Superior temporal gyrus (tissue), 1 donor: ENCODE data around the gene ALDH16A1.
"Not testable (repeated sequence)": the region's sequence is repeated elsewhere in the genome, so short reads cannot be mapped to it uniquely, and the experiment has no call there.

Experiments used
- DNase-seq: peaks from one replicate; pipeline ENCODE4 v3.0.0-alpha.2; 2016; ENCODE audit errors: extremely low spot score

The ALDH16A1 gene

DNA sequence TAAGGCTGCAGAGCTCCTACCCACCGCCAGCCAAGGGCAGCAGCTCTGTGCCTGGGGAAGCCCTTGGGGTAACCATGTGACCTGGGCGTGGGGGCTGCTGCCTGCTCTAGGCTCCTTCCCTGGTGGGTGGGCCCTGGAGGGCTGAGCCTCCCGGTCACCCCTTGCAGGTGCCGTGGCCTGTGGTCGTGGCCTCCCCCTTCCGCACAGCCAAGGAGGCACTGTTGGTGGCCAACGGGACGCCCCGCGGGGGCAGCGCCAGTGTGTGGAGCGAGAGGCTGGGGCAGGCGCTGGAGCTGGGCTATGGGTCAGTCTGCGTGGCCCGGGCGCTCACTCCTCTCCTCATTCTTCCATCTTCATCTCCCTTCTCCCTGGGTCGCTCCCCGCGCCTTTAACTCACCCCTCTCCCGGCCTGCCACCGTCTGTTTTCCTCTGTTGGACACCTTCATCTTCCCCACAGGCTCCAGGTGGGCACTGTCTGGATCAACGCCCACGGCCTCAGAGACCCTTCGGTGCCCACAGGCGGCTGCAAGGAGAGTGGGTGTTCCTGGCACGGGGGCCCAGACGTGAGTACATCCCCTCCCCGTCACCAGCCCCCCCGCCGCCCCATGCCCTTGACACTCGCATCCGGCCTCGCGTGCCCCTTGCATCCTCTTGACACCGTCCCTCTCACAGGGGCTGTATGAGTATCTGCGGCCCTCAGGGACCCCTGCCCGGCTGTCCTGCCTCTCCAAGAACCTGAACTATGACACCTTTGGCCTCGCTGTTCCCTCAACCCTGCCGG, 11.1 kb downstream of the ALDH16A1 start:
- DNase-seq = no peak

DNA sequence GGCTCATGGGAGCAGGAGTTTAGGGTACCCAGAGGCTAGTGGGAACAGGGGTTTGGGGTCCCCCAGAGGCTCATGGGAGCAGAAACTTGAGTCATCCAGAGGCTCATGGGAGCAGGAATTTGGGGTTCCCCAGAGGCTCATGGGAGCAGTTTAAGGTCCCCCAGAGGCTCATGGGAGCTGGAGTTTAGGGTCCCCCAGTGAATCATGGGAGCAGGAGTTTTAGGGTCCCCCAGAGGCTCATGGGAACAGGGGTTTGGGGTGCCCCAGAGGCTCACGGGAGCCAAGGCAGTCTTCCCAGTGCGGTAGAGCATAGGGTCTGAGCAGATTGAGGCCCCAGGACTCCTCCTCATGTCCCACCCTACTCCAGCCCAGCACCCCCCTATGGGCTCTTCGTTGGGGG, 12.3 kb downstream of the ALDH16A1 start:
- DNase-seq = no peak

- no peak for DNase-seq
Measured at GRCh38 chr19:49468199-49468598, 15.2 kb downstream of the ALDH16A1 start.

- DNase-seq = no peak
Measured at GRCh38 chr19:49468746-49469447, 15.9 kb downstream of the ALDH16A1 start.

DNA sequence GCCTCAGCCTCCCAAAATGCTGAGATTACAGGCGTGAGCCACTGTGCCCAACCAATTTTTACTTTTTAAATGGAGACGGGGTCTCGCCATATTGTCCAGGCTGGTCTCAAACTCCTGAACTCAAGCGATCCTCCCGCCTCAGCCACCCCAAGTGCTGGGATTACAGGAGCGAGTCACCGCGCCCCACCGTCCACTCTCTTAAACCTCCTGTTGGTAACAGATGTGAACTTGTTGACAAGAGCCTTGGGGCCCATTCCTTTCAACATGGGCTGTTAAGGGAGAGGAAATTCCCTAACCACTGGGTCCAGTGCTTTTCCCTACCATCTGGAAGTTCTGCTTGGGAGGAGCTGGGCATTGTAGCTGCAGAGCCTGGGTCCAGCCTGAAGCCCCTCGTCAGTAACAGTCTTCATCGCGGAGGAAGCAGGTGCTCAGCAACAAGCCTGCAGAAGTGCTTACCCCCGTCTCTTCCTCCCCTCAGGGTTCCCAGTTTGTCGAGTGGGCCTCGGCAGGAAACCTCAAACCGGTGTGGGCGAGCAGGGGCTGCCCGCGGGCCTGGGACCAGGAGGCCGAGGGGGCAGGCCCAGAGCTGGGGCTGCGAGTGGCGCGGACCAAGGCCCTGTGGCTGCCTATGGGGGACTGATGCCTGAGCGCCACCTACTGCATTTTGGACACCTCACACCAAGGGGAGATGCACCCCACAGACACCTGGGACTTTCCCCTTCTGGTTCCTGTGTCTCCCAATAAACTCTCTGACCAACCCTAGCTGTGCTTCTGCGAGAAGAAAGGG, 17.0 kb downstream of the ALDH16A1 start:
- DNase-seq = no peak

DNA sequence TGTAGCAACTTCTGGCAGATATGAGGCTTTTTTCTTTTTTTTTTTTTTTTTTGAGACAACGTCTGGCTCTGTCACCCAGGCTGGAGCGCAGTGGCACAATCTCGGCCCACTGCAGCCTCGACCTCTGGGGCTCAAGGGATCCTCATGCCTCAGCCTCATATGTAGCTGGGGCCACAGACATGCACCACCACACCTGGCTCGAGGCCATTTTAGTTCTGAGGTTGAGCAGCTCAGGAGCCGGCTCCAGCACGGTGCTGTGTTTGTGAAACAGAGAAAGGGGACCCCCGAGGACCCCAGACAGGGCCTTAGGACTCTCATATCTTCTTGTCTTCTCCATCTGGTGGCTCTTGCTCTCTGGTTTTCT, 17.6 kb downstream of the ALDH16A1 start:
- DNase-seq = no peak

DNA sequence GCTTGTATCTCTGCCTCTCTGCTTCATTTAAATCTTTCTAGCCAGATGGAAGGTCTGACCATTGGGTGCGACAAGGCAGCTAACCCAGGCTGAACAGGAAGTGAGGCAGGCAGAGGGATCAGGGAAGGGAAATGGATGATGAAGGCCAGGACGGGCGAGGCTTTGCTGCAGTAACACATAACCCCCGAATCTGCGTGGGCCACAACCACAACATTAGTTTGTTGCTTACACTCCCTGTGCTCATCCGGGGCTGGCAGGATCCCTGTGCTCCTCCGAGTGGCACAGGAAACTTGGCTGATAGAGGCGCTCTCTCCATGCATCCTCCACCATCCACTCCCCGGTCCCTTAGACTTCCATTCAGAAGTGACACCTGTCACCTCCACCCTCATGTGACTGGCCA, 19.9 kb downstream of the ALDH16A1 start:
- no peak for DNase-seq

DNA sequence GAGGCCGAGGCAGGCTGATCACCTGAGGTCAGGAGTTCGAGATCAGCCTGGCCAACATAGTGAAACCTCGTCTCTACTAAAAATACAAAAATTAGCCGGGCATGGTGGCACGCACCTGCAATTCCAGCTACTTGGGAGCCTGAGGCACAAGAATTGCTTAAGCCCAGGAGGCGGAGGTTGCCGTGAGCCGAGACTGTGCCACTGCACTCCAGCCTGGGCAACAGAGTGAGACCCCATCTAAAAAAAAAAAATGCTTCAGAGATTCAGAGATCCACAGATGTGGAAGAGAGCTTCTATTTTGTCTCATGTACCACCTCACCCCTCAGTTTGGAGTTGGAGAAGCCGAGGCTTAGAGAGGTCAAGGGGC, 20.5 kb downstream of the ALDH16A1 start:
- DNase-seq = not testable (repeated sequence)

- peak; percentile 60 for DNase-seq
Measured at GRCh38 chr19:49473868-49474541, 21.0 kb downstream of the ALDH16A1 start, which contains the start of gene FLT3LG. TSS of gene FLT3LG (plus strand) at chr19:49474215. CDS start at chr19:49474640, 425 bp downstream.

GRCh38 chr19:49474542-49474924, 21.5 kb downstream of the ALDH16A1 start:
- DNase-seq = no peak

DNA sequence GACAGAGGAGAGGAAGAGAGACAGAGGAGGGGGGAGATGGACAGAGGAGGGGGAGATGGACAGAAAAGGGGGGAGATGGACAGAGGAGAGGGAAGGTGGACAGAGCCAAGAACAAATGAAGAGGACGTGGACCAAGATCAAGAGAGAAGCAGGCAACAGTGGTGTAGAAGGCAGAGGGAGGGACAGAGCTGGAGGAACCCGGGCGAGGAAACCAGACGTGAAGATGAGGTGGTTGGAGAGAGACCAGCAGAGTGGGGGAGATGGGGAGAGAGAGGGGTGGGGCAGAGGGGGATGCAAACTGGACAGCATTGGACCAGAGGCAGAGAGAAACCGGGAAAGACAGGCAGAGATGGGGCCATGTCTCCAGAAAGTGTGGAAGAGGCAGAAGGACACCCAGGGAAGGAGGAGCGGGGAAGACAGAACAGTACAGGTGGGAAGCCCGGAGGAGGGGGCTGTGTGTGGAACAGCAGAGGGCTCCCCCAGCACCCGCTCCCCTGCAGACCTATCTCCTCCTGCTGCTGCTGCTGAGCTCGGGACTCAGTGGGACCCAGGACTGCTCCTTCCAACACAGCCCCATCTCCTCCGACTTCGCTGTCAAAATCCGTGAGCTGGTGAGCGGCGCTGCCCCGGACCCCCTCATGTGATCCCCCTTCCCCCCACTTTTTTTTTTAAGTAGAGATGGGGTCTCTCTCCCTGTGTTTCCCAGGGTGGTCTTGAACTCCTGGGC, 22.3 kb downstream of the ALDH16A1 start:
- DNase-seq = no peak

- no peak for DNase-seq
Measured at GRCh38 chr19:49475995-49476880, 23.2 kb downstream of the ALDH16A1 start.

DNA sequence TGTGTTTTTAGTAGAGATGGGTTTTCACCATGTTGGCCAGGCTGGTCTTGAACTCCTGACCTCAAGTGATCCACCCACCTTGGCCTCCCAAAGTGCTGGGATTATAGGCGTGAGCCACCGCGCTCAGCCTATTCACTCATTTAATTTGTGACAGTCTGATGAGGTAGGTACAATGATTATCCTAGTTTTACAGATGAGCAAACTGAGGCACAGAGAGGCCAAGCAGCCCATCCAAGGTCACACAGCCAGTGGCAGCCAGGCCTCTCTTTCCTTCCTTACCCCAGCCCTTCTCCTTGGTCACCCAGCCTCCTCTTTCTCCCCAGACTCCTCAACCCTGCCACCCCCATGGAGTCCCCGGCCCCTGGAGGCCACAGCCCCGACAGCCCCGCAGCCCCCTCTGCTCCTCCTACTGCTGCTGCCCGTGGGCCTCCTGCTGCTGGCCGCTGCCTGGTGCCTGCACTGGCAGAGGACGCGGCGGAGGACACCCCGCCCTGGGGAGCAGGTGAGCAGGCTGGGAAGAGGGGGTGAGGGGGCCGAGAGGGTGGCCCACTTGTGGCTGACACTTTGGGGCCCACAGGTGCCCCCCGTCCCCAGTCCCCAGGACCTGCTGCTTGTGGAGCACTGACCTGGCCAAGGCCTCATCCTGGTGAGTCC, 27.1 kb downstream of the ALDH16A1 start:
- DNase-seq = no peak

- DNase-seq = no peak
Measured at GRCh38 chr19:49481020-49481683, 28.1 kb downstream of the ALDH16A1 start.

DNA sequence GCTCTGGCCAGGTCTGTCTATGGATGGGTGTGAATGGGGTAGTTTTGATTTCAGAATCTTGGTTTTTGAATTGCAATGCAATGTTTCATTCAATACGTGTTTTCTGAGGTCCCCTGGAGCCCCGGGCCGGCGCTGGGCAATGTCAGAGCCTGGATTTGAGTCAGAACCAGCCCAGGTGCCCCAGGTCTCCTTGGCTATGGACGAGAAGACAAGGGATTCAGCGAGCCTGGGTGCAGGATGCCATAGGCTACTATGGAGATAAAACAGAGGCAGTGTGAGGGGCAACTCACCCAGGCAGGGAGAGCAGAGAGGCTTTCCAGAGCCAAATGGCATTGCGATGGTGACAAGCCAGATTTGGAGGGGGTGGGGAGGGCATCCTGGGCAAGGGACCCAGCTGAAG, 33.2 kb downstream of the ALDH16A1 start:
- DNase-seq = no peak

DNA sequence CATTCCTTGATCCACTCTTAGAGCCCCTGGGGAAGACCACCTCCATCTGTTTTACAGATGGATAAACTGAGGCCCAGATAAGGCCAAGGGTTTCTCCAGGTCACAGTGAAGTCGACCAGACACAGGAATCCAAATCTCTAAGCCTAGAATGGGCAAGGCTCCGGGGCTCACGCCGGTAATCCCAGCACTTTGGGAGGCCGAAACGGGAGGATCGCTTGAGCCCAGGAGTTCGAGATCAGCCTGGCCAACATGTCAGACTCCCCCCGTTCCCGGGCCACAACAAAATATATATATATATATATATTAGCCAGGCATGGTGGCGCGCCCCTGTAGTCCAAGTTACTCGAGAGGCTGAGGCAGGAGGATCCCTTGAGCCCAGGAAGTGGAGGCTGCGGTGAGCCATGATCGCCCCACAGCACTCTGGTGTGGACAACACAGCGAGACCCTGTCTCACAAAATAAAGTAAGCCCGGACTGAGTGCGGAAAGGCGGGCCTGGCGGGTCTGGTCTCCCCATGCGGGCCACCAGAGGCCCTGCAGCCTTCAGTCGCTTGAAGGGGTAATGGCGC, 33.8 kb downstream of the ALDH16A1 start:
- no peak for DNase-seq

DNA sequence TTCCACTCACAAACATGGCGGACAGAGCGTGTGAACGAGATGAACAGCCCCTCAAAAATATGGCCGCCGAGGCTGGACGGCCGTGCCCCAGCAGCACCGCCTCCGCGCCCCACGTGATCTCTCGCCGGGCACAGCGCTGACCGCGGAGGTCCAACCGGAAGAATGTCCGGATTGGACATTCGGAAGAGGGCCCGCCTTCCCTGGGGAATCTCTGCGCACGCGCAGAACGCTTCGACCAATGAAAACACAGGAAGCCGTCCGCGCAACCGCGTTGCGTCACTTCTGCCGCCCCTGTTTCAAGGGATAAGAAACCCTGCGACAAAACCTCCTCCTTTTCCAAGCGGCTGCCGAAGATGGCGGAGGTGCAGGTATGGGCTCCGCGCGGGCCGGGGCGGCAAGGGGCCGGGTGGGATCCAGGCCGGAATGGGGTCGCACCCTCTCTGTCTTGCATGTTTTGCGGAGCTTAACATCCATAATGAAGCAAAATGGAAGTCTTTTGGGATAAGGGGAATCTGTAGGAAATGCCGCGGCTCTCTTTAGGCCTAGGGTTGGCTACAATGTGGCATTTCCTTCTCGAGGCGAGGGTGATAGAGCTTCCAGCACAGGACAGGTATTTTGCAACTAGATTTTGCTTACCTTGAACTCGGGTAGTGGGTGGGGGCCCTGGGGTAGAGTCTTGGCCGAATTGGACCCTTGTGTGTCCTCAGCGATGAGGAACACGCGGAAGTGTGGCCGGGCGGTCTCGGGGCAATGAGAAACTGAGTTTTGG, 34.4 kb downstream of the ALDH16A1 start, which contains the start of gene RPL13A:
RPL13A (plus strand) TSS at position 332 of the 769 bp plus-strand sequence; CDS start at position 354, 22 bp downstream.
- DNase-seq = peak; percentile 99
